NB4 (cell line): ENCODE results near the gene SHC1.

ENCODE experiments used
- CTCF ChIP-seq: IDR thresholded peaks from one replicate; pipeline ENCODE4 v1.5.1; 2012; ENCODE audit warnings: low read depth, low read length
- MAX ChIP-seq: IDR thresholded peaks from 2 replicates; pipeline ENCODE4 v1.6.1; 2011; ENCODE audit warnings: low read depth, low read length
- POLR2A ChIP-seq: IDR thresholded peaks from 2 replicates; pipeline ENCODE4 v1.6.1; 2011; ENCODE audit warnings: mild to moderate bottlenecking; ENCODE audit not compliant: insufficient read length; ENCODE audit errors: extremely low read depth

- TF ChIP-seq CTCF, result no peak
- TF ChIP-seq POLR2A, result no peak
- no peak for TF ChIP-seq MAX
Measured at GRCh38 chr1:154994591-154994990, 24.0 kb upstream of the SHC1 start.
